ENCODE data around the gene NRCAM.
"Not testable (repeated sequence)": the region's sequence is repeated elsewhere in the genome, so short reads cannot be mapped to it uniquely, and the experiment has no call there.

Gene NRCAM

GRCh38 chr7:108408296-108408991 lies 47.8 kb downstream of the NRCAM start:
- no peaks in the 10 kb centered on the region for H3K4me1 Mint-ChIP-seq (ENCODE audit: low read depth)
- no peak overlapping the region for H3K4me3 Mint-ChIP-seq
- DNase-seq (ENCODE audit: low spot score): no peak
- H3K27ac Mint-ChIP-seq: no peak overlapping the region
- no peaks in the 10 kb centered on the region for H3K36me3 Mint-ChIP-seq (ENCODE audit: low read depth)
- no peaks in the 10 kb centered on the region for H3K9me3 Mint-ChIP-seq
- no peaks in the 10 kb centered on the region for H3K27me3 Mint-ChIP-seq (ENCODE audit: low read depth)

- Mint-ChIP-seq H3K27me3 (ENCODE audit: low read depth) (no peaks in the 10 kb centered on the region), H3K9me3 (no peaks in the 10 kb centered on the region), H3K4me1 (ENCODE audit: low read depth) (no peaks in the 10 kb centered on the region), H3K4me3 (no peak overlapping the region), H3K27ac (no peak overlapping the region), H3K36me3 (ENCODE audit: low read depth) (no peaks in the 10 kb centered on the region)
- no peak for DNase-seq (ENCODE audit: low spot score)
These were observed 48.6 kb downstream of the NRCAM start for GRCh38 chr7:108407676-108408075.

- H3K4me1 Mint-ChIP-seq (ENCODE audit: low read depth): no peaks in the 10 kb centered on the region
- no peak for DNase-seq (ENCODE audit: low spot score)
- no peaks in the 10 kb centered on the region for H3K36me3 Mint-ChIP-seq (ENCODE audit: low read depth)
- no peaks in the 10 kb centered on the region for H3K27me3 Mint-ChIP-seq (ENCODE audit: low read depth)
- H3K27ac Mint-ChIP-seq: no peak overlapping the region
- H3K9me3 Mint-ChIP-seq: no peaks in the 10 kb centered on the region
- H3K4me3 Mint-ChIP-seq: no peak overlapping the region
These were observed 49.9 kb downstream of the NRCAM start for GRCh38 chr7:108406222-108406890.

GRCh38 chr7:108404509-108405420 lies 51.5 kb downstream of the NRCAM start:
- Mint-ChIP-seq H3K27ac (no peak overlapping the region), H3K9me3 (no peaks in the 10 kb centered on the region), H3K36me3 (ENCODE audit: low read depth) (no peaks in the 10 kb centered on the region), H3K27me3 (ENCODE audit: low read depth) (no peaks in the 10 kb centered on the region), H3K4me3 (no peak overlapping the region), H3K4me1 (ENCODE audit: low read depth) (no peaks in the 10 kb centered on the region)
- DNase-seq (ENCODE audit: low spot score): no peak

GRCh38 chr7:108403597-108404217 lies 52.5 kb downstream of the NRCAM start:
- H3K36me3 Mint-ChIP-seq (ENCODE audit: low read depth): no peaks in the 10 kb centered on the region
- H3K9me3 Mint-ChIP-seq: no peaks in the 10 kb centered on the region
- DNase-seq (ENCODE audit: low spot score): no peak
- H3K4me3 Mint-ChIP-seq: no peak overlapping the region
- no peaks in the 10 kb centered on the region for H3K4me1 Mint-ChIP-seq (ENCODE audit: low read depth)
- H3K27me3 Mint-ChIP-seq (ENCODE audit: low read depth): no peaks in the 10 kb centered on the region
- no peak overlapping the region for H3K27ac Mint-ChIP-seq

- peaks cover 5% of the 10 kb centered on the region for H3K27me3 Mint-ChIP-seq (ENCODE audit: low read depth)
- no peaks in the 10 kb centered on the region for H3K36me3 Mint-ChIP-seq (ENCODE audit: low read depth)
- H3K9me3 Mint-ChIP-seq: no peaks in the 10 kb centered on the region
- H3K27ac Mint-ChIP-seq: no peak overlapping the region
- H3K4me3 Mint-ChIP-seq: no peak overlapping the region
- DNase-seq (ENCODE audit: low spot score): no peak
- H3K4me1 Mint-ChIP-seq (ENCODE audit: low read depth): no peaks in the 10 kb centered on the region
These were observed 53.4 kb downstream of the NRCAM start for GRCh38 chr7:108402865-108403264.

- no peaks in the 10 kb centered on the region for H3K36me3 Mint-ChIP-seq (ENCODE audit: low read depth)
- H3K4me1 Mint-ChIP-seq (ENCODE audit: low read depth): no peaks in the 10 kb centered on the region
- DNase-seq (ENCODE audit: low spot score): no peak
These were observed 60.2 kb downstream of the NRCAM start for GRCh38 chr7:108396080-108396479.

GRCh38 chr7:108395426-108395825 lies 60.8 kb downstream of the NRCAM start:
- Mint-ChIP-seq H3K27ac (no peak overlapping the region), H3K9me3 (no peaks in the 10 kb centered on the region), H3K4me3 (no peak overlapping the region), H3K36me3 (ENCODE audit: low read depth) (no peaks in the 10 kb centered on the region), H3K4me1 (ENCODE audit: low read depth) (no peaks in the 10 kb centered on the region), H3K27me3 (ENCODE audit: low read depth) (peaks cover 9% of the 10 kb centered on the region)
- no peak for DNase-seq (ENCODE audit: low spot score)

More at GRCh38 chr7:108396080-108396479, 60.2 kb downstream of the NRCAM start:
- H3K4me3 Mint-ChIP-seq: no peak overlapping the region
- peaks cover 9% of the 10 kb centered on the region for H3K27me3 Mint-ChIP-seq (ENCODE audit: low read depth)
- no peaks in the 10 kb centered on the region for H3K9me3 Mint-ChIP-seq
- H3K27ac Mint-ChIP-seq: no peak overlapping the region

GRCh38 chr7:108393097-108393496 lies 63.1 kb downstream of the NRCAM start:
- not testable (repeated sequence) for H3K27me3 Mint-ChIP-seq (ENCODE audit: low read depth); H3K36me3 Mint-ChIP-seq (ENCODE audit: low read depth)

GRCh38 chr7:108387686-108388085 lies 68.5 kb downstream of the NRCAM start:
- H3K36me3 Mint-ChIP-seq (ENCODE audit: low read depth); H3K9me3 Mint-ChIP-seq; H3K4me3 Mint-ChIP-seq; H3K4me1 Mint-ChIP-seq (ENCODE audit: low read depth); H3K27me3 Mint-ChIP-seq (ENCODE audit: low read depth); DNase-seq (ENCODE audit: low spot score); H3K27ac Mint-ChIP-seq: not testable (repeated sequence)

More at GRCh38 chr7:108393097-108393496, 63.1 kb downstream of the NRCAM start:
- H3K4me1 Mint-ChIP-seq (ENCODE audit: low read depth); H3K9me3 Mint-ChIP-seq; H3K27ac Mint-ChIP-seq; DNase-seq (ENCODE audit: low spot score); H3K4me3 Mint-ChIP-seq: not testable (repeated sequence)

GRCh38 chr7:108385834-108386422 lies 70.3 kb downstream of the NRCAM start:
- Mint-ChIP-seq H3K27ac (no peak overlapping the region), H3K9me3 (no peaks in the 10 kb centered on the region), H3K27me3 (ENCODE audit: low read depth) (peaks cover 4% of the 10 kb centered on the region), H3K4me3 (no peak overlapping the region), H3K4me1 (ENCODE audit: low read depth) (no peaks in the 10 kb centered on the region), H3K36me3 (ENCODE audit: low read depth) (no peaks in the 10 kb centered on the region)
- no peak for DNase-seq (ENCODE audit: low spot score)

- Mint-ChIP-seq H3K4me3 (no peak overlapping the region), H3K27ac (no peak overlapping the region), H3K9me3 (no peaks in the 10 kb centered on the region), H3K36me3 (ENCODE audit: low read depth) (no peaks in the 10 kb centered on the region), H3K4me1 (ENCODE audit: low read depth) (no peaks in the 10 kb centered on the region), H3K27me3 (ENCODE audit: low read depth) (peaks cover 6% of the 10 kb centered on the region)
- DNase-seq (ENCODE audit: low spot score): no peak
These were observed 71.3 kb downstream of the NRCAM start for GRCh38 chr7:108384716-108385483.

- H3K4me1 Mint-ChIP-seq (ENCODE audit: low read depth): no peaks in the 10 kb centered on the region
- H3K4me3 Mint-ChIP-seq: no peak overlapping the region
- H3K36me3 Mint-ChIP-seq (ENCODE audit: low read depth): no peaks in the 10 kb centered on the region
- H3K27ac Mint-ChIP-seq: no peak overlapping the region
- no peak for DNase-seq (ENCODE audit: low spot score)
- no peaks in the 10 kb centered on the region for H3K9me3 Mint-ChIP-seq
- peaks cover 6% of the 10 kb centered on the region for H3K27me3 Mint-ChIP-seq (ENCODE audit: low read depth)
These were observed 73.3 kb downstream of the NRCAM start for GRCh38 chr7:108382932-108383331.
